HEK293T (cell line): ENCODE results near the gene TNFSF4.
"Not testable (repeated sequence)": the region's sequence is repeated elsewhere in the genome, so short reads cannot be mapped to it uniquely, and the experiment has no call there.

ENCODE experiments used
- CTCF ChIA-PET: fragments of 350-600 bp; formaldehyde crosslinking; extraction: SDS; loops from one replicate; lab custom pipeline; 2021; ENCODE audit warnings: antibody characterized with exemption, inconsistent platforms; lab: Yijun Ruan, JAX
- POLR2A ChIA-PET: fragments of 350-600 bp; formaldehyde crosslinking; extraction: SDS; loops from one replicate; lab custom pipeline; 2020; ENCODE audit warnings: antibody characterized with exemption, inconsistent platforms; lab: Yijun Ruan, JAX
- DNase-seq: peaks from one replicate; pipeline ENCODE4 v3.0.0; 2012; ENCODE audit warnings: mixed read lengths; ENCODE audit errors: extremely low spot score
- ARNT ChIP-seq: fragments of 450-650 bp; IDR thresholded peaks from 2 replicates; pipeline ENCODE4 v1.6.1; 2017; ENCODE audit warnings: mild to moderate bottlenecking
- BHLHE40 ChIP-seq: fragments of 450-650 bp; IDR thresholded peaks from 2 replicates; pipeline ENCODE4 v1.6.1; 2016; ENCODE audit warnings: mild to moderate bottlenecking, moderate library complexity, borderline replicate concordance
- CTBP1 ChIP-seq: fragments of 450-650 bp; IDR thresholded peaks from 2 replicates; pipeline ENCODE4 v1.6.1; 2016; ENCODE audit warnings: borderline replicate concordance
- ELF4 ChIP-seq: fragments of 450-650 bp; IDR thresholded peaks from 2 replicates; pipeline ENCODE4 v1.6.1; 2017; ENCODE audit warnings: antibody characterized with exemption
- FOXA1 ChIP-seq: fragments of 450-650 bp; IDR thresholded peaks from 2 replicates; pipeline ENCODE4 v1.6.1; 2016; ENCODE audit warnings: mild to moderate bottlenecking
- FOXK2 ChIP-seq: fragments of 450-650 bp; IDR thresholded peaks from 2 replicates; pipeline ENCODE4 v1.6.1; 2016; ENCODE audit warnings: mild to moderate bottlenecking
- FOXM1 ChIP-seq: fragments of 450-650 bp; IDR thresholded peaks from 2 replicates; pipeline ENCODE4 v1.6.1; 2017; ENCODE audit warnings: mild to moderate bottlenecking, borderline replicate concordance
- HDGF ChIP-seq: fragments of 450-650 bp; IDR thresholded peaks from 2 replicates; pipeline ENCODE4 v1.6.1; 2017; ENCODE audit warnings: antibody characterized with exemption, borderline replicate concordance
- L3MBTL2 ChIP-seq: fragments of 450-650 bp; conservative IDR thresholded peaks from 2 replicates; pipeline ENCODE4 v1.6.1; 2016; ENCODE audit warnings: mild to moderate bottlenecking
- LEF1 ChIP-seq: fragments of 450-650 bp; IDR thresholded peaks from 2 replicates; pipeline ENCODE4 v1.6.1; 2017; ENCODE audit warnings: mild to moderate bottlenecking, borderline replicate concordance
- NFRKB ChIP-seq: fragments of 450-650 bp; IDR thresholded peaks from 2 replicates; pipeline ENCODE4 v1.6.1; 2016; ENCODE audit warnings: mild to moderate bottlenecking, moderate library complexity
- SP1 ChIP-seq: fragments of 450-650 bp; IDR thresholded peaks from 2 replicates; pipeline ENCODE4 v1.6.1; 2017
- SUZ12 ChIP-seq: fragments of 450-650 bp; IDR thresholded peaks from 2 replicates; pipeline ENCODE4 v1.6.1; 2016; ENCODE audit warnings: mild to moderate bottlenecking
- TARDBP ChIP-seq: fragments of 450-650 bp; IDR thresholded peaks from 2 replicates; pipeline ENCODE4 v1.6.1; 2016
- ZNF384 ChIP-seq: fragments of 450-650 bp; IDR thresholded peaks from 2 replicates; pipeline ENCODE4 v1.6.1; 2016
- TF ChIP-seq, protein P1 (sequence below): fragments of 450-650 bp; IDR thresholded peaks from 2 replicates; pipeline ENCODE4 v1.6.1; 2016

TNFSF4 gene

GRCh38 chr1:173245892-173246291, 38.8 kb upstream of the TNFSF4 start:
- POLR2A ChIA-PET: no interaction called here
- CTCF ChIA-PET: no interaction called here
- TF ChIP-seq, protein P1, sequence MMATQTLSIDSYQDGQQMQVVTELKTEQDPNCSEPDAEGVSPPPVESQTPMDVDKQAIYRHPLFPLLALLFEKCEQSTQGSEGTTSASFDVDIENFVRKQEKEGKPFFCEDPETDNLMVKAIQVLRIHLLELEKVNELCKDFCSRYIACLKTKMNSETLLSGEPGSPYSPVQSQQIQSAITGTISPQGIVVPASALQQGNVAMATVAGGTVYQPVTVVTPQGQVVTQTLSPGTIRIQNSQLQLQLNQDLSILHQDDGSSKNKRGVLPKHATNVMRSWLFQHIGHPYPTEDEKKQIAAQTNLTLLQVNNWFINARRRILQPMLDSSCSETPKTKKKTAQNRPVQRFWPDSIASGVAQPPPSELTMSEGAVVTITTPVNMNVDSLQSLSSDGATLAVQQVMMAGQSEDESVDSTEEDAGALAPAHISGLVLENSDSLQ: no peak
- no peak for TF ChIP-seq BHLHE40
- TF ChIP-seq ZNF384: no peak
- TF ChIP-seq LEF1: no peak
- no peak for TF ChIP-seq NFRKB
- no peak for TF ChIP-seq ELF4
- TF ChIP-seq L3MBTL2: no peak
- no peak for TF ChIP-seq FOXM1
- no peak for TF ChIP-seq SP1
- TF ChIP-seq SUZ12: no peak
- no peak for DNase-seq

GRCh38 chr1:173243300-173243699, 36.2 kb upstream of the TNFSF4 start:
- TF ChIP-seq CTBP1 (no peak), L3MBTL2 (no peak), FOXA1 (no peak), ZNF384 (no peak), ELF4 (no peak), NFRKB (no peak), FOXK2 (no peak), ARNT (no peak), HDGF (no peak), LEF1 (no peak), BHLHE40 (no peak), SUZ12 (no peak), FOXM1 (no peak)
- TF ChIP-seq, protein P1: no peak
- ChIA-PET POLR2A (no interaction called here), CTCF (no interaction called here)
- no peak for DNase-seq

DNA sequence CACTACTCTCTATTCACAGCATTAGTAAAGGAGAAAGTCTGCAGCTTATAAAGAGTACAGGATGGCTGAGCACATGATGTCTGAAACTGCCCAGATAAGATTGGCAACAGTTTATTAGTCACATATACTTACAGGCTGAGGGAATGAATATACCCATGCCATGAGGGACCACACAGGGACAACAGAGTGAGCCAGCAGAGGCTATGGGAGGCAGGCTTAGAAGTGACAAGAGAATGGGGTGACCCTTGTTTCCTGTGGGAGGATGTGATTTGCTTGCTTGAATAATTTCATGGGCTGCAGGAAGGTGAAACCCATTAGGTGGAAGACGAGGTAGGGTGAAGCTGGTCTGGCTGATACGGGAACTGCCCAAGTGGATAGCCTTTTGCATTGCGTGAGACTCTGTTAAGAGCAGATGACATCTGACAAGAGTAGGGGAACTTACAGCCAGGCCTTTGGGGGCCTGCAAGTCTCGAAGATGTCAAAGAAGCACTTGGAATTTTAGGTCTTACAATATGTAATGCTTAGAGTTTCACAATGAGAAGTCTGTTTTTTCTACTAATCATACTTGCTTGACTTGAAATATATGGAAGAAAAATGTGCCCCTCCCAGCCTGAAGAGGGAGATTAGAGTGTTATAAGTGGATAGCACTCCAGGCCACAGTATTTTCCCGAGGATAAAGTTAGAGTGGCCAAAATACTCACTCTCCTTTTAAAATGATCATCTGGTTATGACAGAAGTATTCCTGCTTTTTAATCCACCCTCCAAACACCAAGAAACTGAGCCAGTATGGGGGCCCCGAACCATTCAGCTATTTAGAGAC, 34.6 kb upstream of the TNFSF4 start:
- DNase-seq: no peak
- ChIA-PET POLR2A (no interaction called here), CTCF (no interaction called here)
- no peak for TF ChIP-seq ELF4
- TF ChIP-seq TARDBP: no peak
- TF ChIP-seq LEF1: no peak
- TF ChIP-seq BHLHE40: no peak
- TF ChIP-seq NFRKB: no peak
- no peak for TF ChIP-seq L3MBTL2
- TF ChIP-seq FOXM1: no peak
- TF ChIP-seq HDGF: no peak
- TF ChIP-seq FOXA1: no peak

DNA sequence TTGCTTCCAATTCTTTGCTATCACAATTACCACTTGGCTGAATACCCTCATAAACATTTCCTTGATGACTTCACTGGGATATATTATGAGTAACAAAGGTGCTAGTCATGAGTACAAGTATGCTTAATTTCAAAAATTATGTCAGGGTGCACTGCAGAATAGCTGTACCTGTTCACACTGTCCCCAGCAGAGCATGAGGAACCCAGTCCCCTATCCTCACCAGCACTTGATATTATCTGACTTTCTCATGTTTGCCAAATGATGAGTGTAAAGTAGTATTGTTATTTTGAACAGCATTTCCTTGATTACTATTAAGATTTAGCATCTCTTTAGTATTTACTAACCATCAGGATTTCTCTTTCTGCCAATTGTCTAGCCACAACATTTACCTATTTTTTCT, 33.5 kb upstream of the TNFSF4 start:
- DNase-seq: no peak
- ChIA-PET CTCF (no interaction called here), POLR2A (no interaction called here)
- no peak for TF ChIP-seq LEF1
- no peak for TF ChIP-seq NFRKB
- TF ChIP-seq, protein P1: no peak
- no peak for TF ChIP-seq SP1
- no peak for TF ChIP-seq FOXA1
- TF ChIP-seq SUZ12: no peak
- TF ChIP-seq FOXM1: no peak
- TF ChIP-seq HDGF: no peak
- TF ChIP-seq L3MBTL2: no peak
- TF ChIP-seq ARNT: no peak
- no peak for TF ChIP-seq ZNF384
- no peak for TF ChIP-seq BHLHE40
- TF ChIP-seq FOXK2: no peak

- ChIA-PET CTCF (interaction anchor here (0.6 kb wide), 1 partner anchor 581 kb away, joined by 7 read pairs; no protein-coding TSS in a partner anchor), POLR2A (no interaction called here)
- DNase-seq: no peak
- no peak for TF ChIP-seq FOXK2
- TF ChIP-seq TARDBP: no peak
- no peak for TF ChIP-seq LEF1
- TF ChIP-seq ELF4: no peak
- no peak for TF ChIP-seq SP1
- TF ChIP-seq L3MBTL2: no peak
- no peak for TF ChIP-seq SUZ12
- TF ChIP-seq HDGF: no peak
- TF ChIP-seq, protein P1: no peak
- TF ChIP-seq CTBP1: no peak
- TF ChIP-seq NFRKB: no peak
- no peak for TF ChIP-seq FOXA1
- TF ChIP-seq ZNF384: no peak
- TF ChIP-seq ARNT: no peak
- no peak for TF ChIP-seq FOXM1
- TF ChIP-seq BHLHE40: no peak
Measured at GRCh38 chr1:173239058-173239457, 31.9 kb upstream of the TNFSF4 start.

DNA sequence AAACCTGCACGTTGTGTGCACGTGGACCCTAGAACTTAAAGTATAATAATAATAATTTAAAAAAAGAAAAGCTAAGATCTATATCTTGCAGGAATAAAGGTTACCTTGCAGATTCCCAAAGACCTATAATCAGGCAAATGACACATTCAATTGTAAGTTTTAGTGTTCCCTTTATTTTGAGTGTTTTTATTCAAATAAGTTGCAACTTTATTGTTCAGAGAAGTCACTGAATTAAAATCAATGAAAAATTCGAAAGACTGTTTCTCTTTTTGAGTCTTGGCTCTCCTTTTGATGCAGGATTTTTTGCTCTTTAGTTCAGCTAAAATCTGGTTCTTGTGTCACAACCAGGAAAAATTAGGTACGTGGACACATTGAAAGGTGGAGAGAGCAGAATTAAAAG, 27.8 kb upstream of the TNFSF4 start:
- TF ChIP-seq SP1: no peak
- no peak for TF ChIP-seq LEF1
- TF ChIP-seq, protein P1: no peak
- no peak for TF ChIP-seq FOXK2
- TF ChIP-seq ELF4: no peak
- TF ChIP-seq SUZ12: no peak
- TF ChIP-seq FOXA1: no peak
- POLR2A ChIA-PET: no interaction called here
- DNase-seq: no peak
- CTCF ChIA-PET: no interaction called here

DNA sequence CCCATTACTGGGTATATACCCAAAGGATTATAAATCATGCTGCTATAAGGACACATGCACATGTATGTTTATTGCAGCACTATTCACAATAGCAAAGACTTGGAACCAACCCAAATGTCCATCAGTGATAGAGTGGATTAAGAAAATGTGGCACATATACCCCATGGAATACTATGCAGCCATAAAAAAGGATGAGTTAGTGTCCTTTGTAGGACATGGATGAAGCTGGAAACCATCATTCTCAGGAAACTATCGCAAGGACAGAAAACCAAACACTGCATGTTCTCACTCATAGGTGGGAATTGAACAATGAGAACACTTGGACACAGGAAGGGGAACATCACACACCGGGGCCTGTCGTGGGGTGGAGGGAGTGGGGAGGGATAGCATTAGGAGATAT, 27.3 kb upstream of the TNFSF4 start:
- POLR2A ChIA-PET, DNase-seq, CTCF ChIA-PET: not testable (repeated sequence)

DNA sequence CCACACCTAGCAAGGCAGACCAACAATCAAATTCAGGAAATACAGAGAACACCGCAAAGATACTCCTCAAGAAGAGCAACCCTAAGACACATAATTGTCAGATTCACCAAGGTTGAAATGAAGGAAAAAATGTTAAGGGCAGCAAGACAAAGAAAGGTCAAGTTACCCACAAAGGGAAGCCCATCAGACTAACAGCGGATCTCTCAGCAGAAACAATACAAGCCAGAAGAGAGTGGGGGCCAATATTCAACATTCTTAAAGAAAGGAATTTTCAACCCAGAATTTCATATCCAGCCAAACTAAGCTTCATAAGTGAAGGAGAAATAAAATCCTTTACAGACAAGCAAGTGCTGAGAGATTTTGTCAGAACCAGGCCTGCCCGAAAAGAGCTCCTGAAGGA, 21.9 kb upstream of the TNFSF4 start:
- DNase-seq, POLR2A ChIA-PET, CTCF ChIA-PET: not testable (repeated sequence)
